NCI-H187 (cell line): ENCODE measurements around the gene TMEM95.

Experiments used
- DNase-seq, 2 experiments: peaks; one replicate each; lab custom pipeline; 2025; lab: John Stamatoyannopoulos, UW

TMEM95 gene

GRCh38 chr17:7355053-7355452 is at the start of gene TMEM95:
Gene TMEM95 (plus strand): TSS chr17:7355156. CDS start chr17:7355205, 49 bp downstream.
- no peak for DNase-seq

- peak; percentile 93 to 94 for DNase-seq
These were observed 47.9 kb upstream of the TMEM95 start, which contains the start of gene EIF5A for GRCh38 chr17:7306911-7307685. Gene EIF5A (plus strand): TSS chr17:7307628. CDS start chr17:7309636, 2,008 bp downstream.

- DNase-seq, result no peak
These were observed 47.0 kb upstream of the TMEM95 start for GRCh38 chr17:7307686-7308624.

- peak in 1 of 2 experiments; percentile 26 for DNase-seq
These were observed 46.1 kb upstream of the TMEM95 start for GRCh38 chr17:7308625-7309433.

- DNase-seq, result no peak
These were observed 45.3 kb upstream of the TMEM95 start for GRCh38 chr17:7309628-7310027.

GRCh38 chr17:7311110-7311705 is 43.7 kb upstream of the TMEM95 start:
- DNase-seq, result no peak

- DNase-seq, result no peak
These were observed 42.4 kb upstream of the TMEM95 start for GRCh38 chr17:7312432-7313087.

- DNase-seq, result no peak
These were observed 41.7 kb upstream of the TMEM95 start for GRCh38 chr17:7313088-7313889.

GRCh38 chr17:7313890-7314718 is 40.9 kb upstream of the TMEM95 start:
- no peak for DNase-seq

- DNase-seq, result peak; percentile 6 to 46
These were observed 40.0 kb upstream of the TMEM95 start, which contains the start of gene GPS2 for GRCh38 chr17:7314719-7315569. Gene GPS2 (minus strand): TSS chr17:7315360. CDS start chr17:7315052, 308 bp downstream.

- no peak for DNase-seq
These were observed 39.3 kb upstream of the TMEM95 start for GRCh38 chr17:7315570-7316235.

- DNase-seq, result no peak
These were observed 37.7 kb upstream of the TMEM95 start for GRCh38 chr17:7317161-7317803.

GRCh38 chr17:7318121-7318860 is 36.7 kb upstream of the TMEM95 start:
- DNase-seq, result no peak

- DNase-seq, result no peak
These were observed 33.5 kb upstream of the TMEM95 start for GRCh38 chr17:7321466-7321865.

- DNase-seq, result no peak
These were observed 32.3 kb upstream of the TMEM95 start for GRCh38 chr17:7322520-7323194.
